ENCODE measurements around the gene SDC3.
"Not testable (repeated sequence)": the region's sequence is repeated elsewhere in the genome, so short reads cannot be mapped to it uniquely, and the experiment has no call there.

SDC3 gene

DNA sequence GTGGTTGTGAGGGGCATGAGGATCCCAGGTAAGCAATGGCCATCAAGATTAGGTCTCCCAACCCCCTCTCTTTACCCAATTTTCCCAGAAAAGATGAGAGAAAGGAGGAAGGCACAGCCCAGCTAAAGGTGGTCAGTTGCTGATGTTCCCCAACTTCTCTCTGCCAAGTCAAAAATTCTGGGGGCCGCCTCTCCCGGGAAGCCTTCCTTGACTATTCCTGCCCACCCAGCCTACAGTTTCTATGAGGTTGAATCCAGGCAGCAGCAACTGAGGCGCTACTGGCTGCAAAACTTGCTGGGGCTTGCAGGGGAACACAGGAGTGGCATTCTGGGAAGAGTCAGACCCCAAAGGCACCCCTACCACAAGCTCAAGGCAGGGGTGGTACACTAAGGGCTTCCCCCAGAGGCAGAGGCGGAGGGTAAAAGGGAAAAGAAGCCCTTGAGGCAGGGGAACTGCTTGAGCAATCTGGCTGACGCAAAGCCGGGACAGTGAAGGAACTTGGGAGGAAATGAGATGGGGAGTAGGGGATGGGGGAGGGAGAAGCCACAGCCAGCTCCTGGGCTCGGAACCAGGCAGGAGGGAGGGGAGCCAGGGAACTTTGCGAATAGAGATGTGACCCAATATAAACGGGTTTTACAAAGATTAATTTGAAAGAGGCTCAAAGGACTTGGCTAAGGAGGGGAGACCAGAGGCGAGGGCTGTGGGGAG, 31.2 kb downstream of the SDC3 start:
- in situ Hi-C loops (cut with MboI; ENCODE audit: low sequenced_read_pairs) = no loop called here

DNA sequence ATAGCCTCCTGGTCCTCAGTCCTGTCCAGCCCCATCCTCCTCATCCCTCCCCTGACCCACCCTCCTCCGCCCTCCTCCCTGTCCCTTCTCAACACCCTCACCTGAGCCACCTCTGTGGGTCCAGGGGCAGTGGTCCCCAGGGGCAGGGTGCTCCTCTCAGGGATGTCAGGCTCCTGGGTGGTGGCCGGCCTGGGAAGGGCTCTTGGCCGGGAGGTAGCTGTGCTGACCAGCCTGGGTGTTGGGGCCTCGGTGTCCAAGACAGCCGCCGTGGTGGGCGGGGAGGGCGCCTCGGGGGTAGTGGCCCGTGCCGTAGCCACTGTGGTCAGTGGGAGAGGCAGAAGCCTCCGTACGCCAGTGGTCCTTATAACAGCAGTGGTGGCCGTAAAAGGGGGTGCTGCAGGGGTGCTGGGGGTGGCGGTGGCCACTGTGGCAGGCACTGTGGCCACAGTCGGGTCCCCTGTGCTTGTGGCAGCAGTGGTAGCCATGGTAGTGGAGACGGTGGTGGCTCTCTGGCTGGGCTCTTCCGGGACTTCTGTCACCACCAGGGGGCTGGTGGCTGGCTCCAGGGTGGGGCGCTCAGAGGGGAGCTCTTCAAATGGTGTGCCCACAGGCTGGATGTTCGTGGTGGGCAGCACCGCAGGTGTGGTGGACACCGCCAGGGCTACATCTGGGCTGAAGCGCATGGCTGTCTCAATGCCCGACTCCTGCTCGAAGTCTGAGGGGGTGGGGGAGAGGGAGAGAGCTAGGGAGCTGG, 31.9 kb downstream of the SDC3 start:
- in situ Hi-C loops (cut with MboI; ENCODE audit: low sequenced_read_pairs) = no loop called here

DNA sequence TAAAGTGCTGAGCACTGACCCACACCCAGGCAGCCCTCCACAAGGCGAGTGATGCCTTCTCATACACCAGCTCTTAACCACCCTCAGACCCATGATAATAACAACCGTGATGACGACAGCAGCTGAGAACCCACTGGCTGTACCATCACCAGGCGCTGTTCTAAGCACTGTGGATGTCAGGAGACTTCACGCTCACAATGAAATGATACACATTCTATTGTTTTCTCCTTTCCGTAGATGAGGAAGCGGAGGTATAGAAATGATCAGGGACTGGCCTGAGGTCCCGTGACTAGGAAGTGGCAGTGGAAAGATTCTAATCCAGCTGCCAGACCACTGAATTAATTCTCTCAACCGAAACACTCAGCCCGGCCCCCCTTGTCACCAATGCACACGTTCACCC, 32.6 kb downstream of the SDC3 start:
- in situ Hi-C loops (cut with MboI; ENCODE audit: low sequenced_read_pairs) = no loop called here

DNA sequence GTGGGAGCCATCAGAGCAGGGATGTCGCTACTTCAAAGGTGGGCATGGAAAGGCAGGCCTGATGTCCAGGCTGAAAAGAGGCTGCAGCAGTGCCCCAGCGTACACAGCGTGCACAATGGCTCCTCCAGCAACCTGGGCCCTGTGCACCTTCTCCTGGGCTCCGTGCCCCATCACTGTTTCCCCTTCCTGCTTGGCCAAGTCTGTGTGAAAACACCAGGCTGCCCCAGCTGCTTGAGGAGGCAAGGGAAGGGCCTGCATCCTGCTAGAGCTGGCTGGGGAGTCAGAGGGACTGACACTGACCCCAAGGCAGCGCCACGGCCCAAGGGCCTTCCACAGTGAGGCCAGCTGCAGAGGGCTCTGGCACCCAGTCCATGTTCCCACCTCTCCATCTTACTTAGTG, 33.4 kb downstream of the SDC3 start:
- in situ Hi-C loops (cut with MboI; ENCODE audit: low sequenced_read_pairs) = no loop called here

DNA sequence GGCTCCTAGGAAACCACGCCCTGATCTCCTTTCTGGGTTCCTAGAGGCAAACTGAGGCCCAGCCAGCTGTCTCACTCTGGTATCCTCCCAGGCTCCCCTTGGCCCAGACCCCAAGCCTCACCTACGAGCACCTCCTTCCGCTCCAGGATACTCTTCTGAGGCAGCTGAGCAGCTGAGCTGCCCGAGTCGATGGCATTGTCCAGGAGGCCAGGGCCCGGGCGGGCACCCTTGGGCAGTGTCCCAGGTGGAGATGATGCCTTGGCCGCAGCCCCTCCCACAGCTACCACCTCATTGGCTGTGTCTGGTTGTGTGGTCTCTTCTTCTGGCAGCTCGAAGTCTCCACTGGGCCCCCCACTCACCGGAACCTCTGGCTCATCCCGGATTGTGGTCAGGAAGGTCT, 34.4 kb downstream of the SDC3 start:
- in situ Hi-C loops (cut with MboI; ENCODE audit: low sequenced_read_pairs) = no loop called here

DNA sequence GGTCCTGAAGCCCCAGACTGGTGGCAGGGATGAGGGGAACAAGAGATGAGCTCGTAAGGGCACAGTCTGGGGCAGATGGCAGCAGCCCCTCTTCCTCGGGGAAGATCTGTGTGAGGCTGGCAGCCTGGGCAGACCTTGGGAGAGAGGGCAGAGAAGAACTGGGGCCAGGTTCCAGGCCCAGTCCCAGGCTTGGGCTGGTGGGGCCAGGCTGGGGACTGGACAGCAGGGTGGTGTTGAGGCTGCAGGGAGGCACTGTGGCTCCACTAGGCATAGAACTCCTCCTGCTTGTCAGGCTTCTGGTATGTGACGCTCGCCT, 35.7 kb downstream of the SDC3 start:
- in situ Hi-C loops (cut with MboI; ENCODE audit: low sequenced_read_pairs) = no loop called here

DNA sequence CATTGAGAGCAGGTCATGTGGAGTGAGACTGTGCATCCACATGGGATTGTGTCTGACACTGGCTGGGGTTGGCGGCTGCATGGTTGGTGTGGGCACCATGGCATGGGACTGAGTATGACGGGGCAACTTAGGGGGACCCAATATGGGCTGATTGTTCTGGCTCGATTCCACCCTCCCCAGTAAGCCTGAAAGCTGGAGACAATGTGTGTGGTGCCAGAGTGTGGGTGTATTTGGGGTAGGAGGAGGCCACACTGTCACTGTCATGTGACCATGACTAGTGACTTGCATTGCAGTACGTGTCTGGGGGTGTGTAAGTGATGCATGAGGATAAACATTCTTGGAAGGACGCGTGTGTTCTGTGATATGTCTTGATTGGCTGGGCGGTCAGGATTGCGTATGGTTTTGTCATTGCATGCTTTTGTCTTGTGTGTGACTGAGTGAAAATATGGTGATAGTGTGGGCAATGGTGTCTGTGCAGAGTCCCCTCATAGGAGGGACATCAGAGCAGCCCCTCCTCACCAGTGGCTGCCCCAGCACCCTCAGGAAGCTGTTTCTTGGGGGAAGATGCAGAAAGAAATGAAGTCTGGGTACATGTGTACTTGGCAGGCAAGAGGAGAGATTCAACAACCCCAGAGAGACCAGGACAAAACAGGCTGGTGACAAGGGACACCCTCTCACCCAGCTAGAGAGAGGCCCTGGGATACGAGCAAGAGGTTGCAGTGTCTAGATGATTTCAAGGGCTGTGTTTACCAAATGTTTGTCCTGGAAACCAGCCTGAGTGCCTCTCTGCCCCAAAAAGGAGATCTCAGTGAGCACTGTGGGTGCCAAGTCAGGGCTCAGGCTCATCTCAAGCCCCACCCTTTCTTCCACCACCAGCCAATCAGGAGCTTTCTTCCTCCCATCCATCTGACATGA, 36.3 kb downstream of the SDC3 start:
- in situ Hi-C loops (cut with MboI; ENCODE audit: low sequenced_read_pairs) = no loop called here

DNA sequence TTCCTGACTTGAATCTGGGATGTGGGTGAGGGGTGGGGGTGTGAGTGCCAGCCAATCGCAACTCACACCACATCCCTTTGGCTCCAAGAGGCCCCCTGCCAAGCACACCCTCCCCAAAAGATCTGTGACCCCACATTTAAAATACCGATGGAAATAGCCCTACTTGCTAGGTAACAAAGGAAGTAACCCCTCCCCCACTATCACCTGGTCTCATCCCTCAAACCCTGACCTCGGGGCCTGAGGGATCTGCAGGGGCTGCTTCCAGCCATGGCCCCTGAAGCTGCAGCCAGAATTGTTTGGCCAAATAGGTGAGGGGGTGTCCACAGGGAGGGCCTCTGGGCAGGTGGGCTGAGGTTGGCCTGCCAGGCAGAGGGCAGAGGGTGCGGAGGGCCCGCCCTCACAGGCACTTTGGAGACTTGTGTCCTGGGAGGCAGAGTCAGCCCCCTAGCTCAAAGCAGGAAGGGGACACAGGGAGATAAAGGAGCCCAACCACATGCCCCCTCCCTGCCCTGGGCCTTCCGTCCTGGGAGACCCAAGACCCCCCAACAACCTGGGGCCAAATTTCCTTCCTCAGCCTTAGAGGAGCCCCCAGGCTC, 37.2 kb downstream of the SDC3 start:
- in situ Hi-C loops (cut with MboI; ENCODE audit: low sequenced_read_pairs) = no loop called here

DNA sequence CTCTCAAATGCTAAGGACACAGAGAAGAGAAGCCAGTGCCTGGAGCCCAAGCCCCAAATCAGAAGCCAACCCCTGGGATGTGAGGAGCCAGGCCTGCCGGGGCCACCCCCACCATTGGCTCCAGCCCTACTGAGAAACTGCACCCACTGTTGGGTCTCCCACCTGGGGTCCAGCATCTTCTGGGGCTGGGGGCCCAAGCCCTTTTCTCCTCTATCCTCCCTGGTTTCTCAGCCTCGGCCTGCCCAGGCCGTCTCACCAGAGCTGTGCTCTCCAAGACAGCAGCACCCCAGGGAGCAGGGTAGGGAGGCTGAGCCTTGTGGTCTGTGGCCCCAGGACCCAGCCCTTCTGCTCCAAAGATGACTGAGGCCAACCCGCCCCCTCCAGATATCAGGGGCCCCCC, 37.9 kb downstream of the SDC3 start:
- in situ Hi-C loops (cut with MboI; ENCODE audit: low sequenced_read_pairs) = no loop called here

DNA sequence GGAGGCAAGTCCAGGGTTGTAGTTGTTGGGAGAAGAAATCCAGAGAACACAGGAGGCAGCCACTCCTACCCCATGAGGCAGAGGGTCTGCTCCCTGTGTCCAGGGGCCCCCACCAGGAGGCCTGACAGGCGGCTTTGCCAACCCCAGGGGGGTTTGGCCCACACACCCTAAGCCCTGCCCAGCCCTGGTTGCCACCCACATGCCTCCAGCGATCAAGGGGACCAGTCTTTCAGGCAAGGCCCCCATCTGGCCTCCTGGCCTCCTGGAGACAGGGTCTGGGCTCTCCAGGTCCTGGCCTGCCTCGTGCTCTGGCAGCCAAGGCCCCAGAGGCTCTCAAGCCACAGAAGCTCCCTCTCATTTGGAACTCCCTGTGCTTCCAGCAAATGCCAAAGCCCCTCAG, 38.5 kb downstream of the SDC3 start:
- in situ Hi-C loops (cut with MboI; ENCODE audit: low sequenced_read_pairs) = no loop called here

DNA sequence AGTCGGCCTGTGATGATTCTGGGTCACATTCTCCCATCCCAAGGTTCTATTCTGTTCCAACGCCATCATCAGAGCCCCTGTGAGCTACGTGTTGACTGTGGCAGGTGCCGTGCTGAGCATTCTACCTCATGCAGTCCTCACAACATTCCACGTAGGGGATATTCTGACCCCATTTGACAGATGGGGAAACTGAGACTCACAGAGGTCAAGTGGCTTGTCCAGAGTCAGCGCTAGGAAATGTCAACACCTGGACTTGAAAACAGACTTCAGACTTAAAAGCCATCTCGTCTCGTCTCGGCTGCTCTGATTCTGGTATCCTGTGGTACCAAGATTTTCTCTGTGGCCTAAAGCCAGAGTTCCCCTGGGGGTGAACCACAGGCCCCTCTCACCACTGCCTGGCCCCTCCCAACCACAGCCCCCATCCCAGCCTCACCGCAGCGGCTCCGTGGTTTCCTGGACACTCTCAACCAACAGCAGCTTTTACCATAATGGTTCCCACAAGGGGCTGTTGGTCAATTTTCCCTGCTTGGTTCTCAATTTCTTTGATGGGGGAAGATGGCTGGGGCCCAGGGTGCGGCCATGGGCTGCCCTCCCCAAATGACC, 39.6 kb downstream of the SDC3 start:
- in situ Hi-C loops (cut with MboI; ENCODE audit: low sequenced_read_pairs) = no loop called here

DNA sequence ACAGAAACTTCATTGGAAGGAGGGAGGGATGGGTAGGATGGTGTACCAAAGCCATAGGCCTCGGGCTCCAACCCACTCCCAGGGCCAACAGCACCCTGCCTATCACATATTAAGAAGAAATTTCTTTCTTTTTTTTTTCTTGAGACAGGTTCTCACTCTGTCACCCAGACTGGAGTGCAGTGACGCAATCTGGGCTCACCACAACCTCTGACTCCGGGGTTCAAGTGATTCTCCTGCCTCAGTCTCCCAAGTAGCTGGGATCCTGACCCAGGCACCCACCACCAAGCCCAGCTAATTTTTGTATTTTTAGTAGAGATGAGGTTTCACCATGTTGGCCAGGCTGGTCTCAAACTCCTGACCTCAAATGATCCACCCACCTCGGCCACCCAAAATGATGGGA, 40.5 kb downstream of the SDC3 start:
- in situ Hi-C loops (cut with MboI; ENCODE audit: low sequenced_read_pairs) = not testable (repeated sequence)

DNA sequence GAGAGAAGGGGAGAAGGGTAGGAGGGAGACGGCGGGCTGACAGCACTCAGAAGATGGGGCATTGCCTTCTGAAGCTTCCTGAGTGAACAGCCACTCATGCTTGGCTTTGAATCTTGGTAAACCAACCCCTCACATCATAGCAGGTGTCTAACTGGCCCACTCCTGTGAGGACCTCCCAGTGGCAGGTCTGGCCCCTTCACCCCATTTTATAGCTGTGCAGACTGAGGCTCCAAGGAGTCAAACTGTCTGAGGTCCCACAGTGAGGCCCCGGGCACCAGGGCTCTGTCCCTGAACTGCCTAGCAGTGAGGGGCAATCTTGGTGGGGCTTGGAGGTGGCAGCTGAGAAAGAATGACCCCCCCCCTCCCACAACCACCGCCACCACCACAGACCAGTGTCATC, 41.0 kb downstream of the SDC3 start:
- in situ Hi-C loops (cut with MboI; ENCODE audit: low sequenced_read_pairs) = no loop called here

DNA sequence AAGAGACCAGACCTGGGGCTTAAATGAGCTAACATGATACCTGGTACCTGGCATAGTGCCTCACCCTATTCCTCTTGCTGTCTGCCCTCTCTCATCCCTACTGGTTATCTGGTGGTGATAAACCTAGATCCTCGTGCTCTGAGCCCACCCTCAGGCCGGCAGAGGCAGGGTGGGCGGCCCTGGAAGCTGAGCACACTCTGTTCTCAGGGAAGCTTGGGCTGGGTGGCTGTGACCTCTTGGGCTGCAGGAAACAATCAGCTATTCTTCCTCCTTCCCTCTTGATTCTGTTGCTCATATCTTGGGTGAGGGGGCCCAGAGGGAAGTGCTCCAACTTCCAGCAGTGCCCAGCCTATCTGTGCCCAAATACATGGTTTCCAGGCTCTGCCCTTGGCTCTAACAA, 42.0 kb downstream of the SDC3 start:
- in situ Hi-C loops (cut with MboI; ENCODE audit: low sequenced_read_pairs) = no loop called here

DNA sequence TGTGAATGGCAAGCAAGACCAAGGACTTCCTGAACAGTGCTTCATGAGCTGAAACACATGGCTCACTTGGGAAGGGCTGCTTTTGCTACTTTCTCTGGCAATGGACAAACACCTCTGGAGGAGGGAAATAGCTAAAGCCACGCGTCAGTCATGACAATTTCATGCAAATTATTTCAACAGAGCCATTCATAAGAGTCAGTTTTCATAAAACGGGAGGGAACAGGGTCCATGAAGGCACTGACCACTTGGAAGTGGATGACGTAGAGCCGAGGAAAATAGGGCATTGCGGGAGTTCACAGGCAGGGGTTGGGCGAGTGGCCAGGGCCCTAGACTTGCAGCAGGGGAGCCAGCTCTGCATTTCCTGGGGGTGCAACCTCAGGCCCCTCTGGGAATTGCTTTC, 43.9 kb downstream of the SDC3 start:
- in situ Hi-C loops (cut with MboI; ENCODE audit: low sequenced_read_pairs) = no loop called here

DNA sequence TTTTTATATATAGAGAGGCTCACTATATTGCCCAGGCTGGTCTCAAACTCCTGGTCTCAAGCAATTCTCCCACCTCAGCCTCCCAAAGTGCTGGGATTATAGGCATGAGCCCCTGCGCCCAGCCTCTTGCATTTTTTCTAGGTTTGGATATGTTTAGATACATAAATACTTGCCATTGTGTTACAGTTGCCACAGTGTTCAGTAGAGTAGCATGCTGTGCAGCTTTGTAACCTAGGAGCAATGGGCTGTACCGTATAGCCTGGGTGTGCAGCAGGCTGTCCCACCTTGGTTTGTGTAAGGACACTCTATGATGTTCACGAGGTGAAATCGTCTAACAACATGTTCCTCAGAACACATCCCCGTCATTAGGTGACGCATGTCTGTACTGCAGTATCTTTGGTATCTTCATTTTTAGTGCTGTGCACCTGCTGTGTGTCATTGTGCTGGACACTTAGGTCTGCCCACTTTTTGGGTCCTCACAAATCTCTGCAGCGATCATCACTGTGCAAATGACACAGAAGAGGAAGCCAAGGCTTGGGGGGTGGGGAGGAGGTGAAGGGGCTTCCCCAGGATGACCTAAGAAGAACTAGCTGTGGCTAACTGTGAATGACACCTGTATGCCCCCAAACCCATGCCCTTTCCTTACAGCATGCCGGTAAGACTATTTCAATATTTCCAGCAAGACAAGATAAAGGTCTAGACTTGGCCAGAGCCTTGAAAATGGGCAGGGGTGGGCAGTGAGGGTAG, 44.5 kb downstream of the SDC3 start:
- in situ Hi-C loops (cut with MboI; ENCODE audit: low sequenced_read_pairs) = no loop called here

DNA sequence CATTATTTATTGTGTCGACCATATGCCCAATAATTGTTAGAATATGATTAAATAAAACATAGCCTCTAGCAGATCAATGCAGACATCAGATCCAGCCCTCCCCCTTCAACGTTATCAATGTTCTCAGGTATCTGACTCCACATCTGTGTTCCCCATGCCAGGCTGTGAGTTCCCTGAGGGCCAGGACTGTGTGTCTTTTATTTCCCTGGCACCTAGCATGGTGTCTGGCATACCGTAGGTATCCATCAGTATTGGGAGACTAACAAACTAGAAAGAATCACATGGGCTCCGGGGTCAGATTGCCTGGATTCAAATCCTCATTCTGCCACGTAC, 48.3 kb downstream of the SDC3 start:
- in situ Hi-C loops (cut with MboI; ENCODE audit: low sequenced_read_pairs) = no loop called here

DNA sequence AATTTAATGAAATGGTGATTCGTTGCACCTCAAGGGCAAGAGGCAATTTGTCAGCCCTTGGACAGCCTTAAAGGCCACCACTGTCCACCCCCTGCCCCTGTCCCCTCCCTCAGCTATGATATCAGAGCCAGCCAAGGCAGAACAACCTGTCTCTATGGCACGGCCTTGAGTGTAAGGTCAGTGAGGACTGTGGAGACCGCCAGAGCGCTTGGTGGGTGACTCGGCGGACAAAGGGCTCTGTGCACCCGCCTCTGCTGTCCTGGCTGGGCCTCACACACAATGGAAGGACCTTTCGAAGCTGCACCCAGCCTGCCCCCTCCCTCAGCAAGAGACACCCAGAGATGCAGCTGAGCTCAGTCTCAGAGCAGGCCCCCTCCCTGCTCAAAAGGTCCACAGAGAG, 50.6 kb downstream of the SDC3 start:
- in situ Hi-C loops (cut with MboI; ENCODE audit: low sequenced_read_pairs) = no loop called here

DNA sequence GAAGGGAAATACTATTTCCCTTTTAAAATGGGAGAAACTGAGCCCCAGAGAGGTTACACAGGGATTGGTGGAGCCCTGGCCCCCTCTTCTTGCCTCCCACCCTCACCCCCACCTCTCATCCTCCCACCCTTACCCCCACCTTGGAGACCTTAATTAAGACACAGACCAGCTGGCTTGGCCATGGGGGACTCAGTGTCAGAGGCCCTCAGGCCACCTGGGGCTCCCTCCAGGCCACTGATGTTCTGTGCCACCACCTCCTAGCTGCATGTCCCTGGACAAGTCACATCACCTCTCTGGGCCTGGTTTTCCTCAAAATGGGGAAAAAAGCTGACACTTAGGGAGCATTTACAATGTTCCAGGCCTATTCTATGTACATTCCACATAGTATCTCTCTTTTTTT, 51.5 kb downstream of the SDC3 start:
- in situ Hi-C loops (cut with MboI; ENCODE audit: low sequenced_read_pairs) = no loop called here

DNA sequence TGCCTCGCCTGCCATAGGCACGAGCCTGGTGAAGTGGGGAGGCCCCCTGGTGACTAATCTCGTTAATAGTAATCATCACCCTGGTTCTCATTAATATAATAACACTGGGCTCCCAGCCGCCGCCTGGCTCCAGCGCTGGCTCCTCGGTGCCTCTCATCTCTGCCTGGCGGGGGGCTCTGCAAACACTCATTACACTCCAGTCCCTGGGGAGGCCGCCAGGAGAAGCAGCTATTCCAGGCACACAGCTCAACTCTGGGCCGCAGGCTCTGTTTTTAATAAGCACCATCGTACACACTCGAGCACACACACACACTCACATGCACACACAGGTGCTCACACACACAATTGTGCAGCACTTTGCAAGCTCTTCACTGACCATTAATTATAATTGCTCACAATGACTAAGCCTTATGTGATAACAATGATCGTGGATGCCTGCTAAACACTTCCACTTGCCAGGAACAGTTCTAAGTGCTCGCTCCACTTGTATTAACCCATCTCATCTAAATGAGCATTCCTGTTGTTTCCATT, 52.2 kb downstream of the SDC3 start:
- in situ Hi-C loops (cut with MboI; ENCODE audit: low sequenced_read_pairs) = no loop called here

Data from HL-60/S4 (cell line).